ENCODE results near the gene LIPC. TPM values are rescaled to one million over a fixed set of nuclear protein-coding genes. Genes with fewer than 3 reads are reported as not detected.

The LIPC gene
- total RNA-seq, 1 experiment from 2014 or later = not detected

DNA sequence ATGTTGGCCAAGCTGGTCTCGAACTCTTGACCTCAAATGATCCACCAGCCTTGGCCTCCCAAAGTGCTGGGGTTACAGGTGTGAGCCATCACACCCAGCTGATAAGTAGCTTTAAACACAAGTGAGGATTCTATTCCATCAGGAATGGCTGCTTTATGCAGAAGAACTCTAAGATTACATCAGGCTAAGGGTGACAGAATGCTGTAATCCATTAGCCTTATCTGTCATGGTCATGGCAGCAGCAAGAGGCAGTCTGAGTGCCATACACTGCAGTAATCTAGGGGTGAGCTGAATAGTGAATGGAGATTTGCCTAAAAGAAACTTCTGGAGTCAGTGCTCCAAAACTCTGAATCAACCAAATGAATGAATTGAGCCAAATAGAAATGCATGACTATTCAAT is 39.6 kb downstream of the LIPC start:
- Mint-ChIP-seq H3K9me3 (no peaks in the 10 kb centered on the region), H3K4me1 (peaks cover 30% of the 10 kb centered on the region), H3K27me3 (ENCODE audit: low read depth) (no peaks in the 10 kb centered on the region), H3K4me3 (no peak overlapping the region), H3K36me3 (no peaks in the 10 kb centered on the region), H3K27ac (no peak overlapping the region)
- ATAC-seq = no peak
- ChIA-PET POLR2A (interaction anchor here (0.6 kb wide), 1 partner anchor 49 kb away, joined by 3 read pairs; no protein-coding TSS in a partner anchor), CTCF (no interaction called here)
- DNase-seq (ENCODE audit: low spot score) = no peak
- TF ChIP-seq, protein P1, sequence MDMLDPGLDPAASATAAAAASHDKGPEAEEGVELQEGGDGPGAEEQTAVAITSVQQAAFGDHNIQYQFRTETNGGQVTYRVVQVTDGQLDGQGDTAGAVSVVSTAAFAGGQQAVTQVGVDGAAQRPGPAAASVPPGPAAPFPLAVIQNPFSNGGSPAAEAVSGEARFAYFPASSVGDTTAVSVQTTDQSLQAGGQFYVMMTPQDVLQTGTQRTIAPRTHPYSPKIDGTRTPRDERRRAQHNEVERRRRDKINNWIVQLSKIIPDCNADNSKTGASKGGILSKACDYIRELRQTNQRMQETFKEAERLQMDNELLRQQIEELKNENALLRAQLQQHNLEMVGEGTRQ (CRISPR knock-in tag; IDR thresholded peaks at IDR 0.05) = no peak

DNA sequence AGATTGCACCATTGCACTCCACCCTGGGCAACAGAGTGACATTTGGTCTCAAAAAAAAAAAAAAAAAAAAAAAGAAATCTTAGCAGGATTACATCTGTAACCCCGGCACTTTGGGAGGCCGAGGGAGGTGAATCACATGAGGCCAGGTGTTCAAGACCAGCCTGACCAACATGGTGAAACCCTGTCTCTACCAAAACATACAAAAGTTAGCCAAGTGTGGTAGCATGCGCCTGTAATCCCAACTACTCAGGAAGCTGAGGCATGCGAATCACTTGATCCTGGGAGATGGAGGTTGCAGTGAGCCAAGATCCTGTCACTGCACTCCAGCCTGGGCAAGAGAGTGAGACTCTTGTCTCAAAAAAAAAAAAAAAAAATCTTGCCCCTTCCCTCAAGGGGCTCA is 40.4 kb downstream of the LIPC start:
- CTCF ChIA-PET = no interaction called here
- Mint-ChIP-seq H3K4me3 (no peak overlapping the region), H3K9me3 (no peaks in the 10 kb centered on the region), H3K36me3 (no peaks in the 10 kb centered on the region), H3K27me3 (ENCODE audit: low read depth) (no peaks in the 10 kb centered on the region), H3K27ac (no peak overlapping the region), H3K4me1 (peaks cover 27% of the 10 kb centered on the region)
- TF ChIP-seq EMX1 (CRISPR knock-in tag; IDR thresholded peaks at IDR 0.05) (no peak), RELA (CRISPR knock-in tag; IDR thresholded peaks at IDR 0.05; ENCODE audit: borderline replicate concordance) (no peak)
- ATAC-seq (no peak), DNase-seq (ENCODE audit: low spot score) (no peak)
- POLR2A ChIA-PET = no interaction called here

DNA sequence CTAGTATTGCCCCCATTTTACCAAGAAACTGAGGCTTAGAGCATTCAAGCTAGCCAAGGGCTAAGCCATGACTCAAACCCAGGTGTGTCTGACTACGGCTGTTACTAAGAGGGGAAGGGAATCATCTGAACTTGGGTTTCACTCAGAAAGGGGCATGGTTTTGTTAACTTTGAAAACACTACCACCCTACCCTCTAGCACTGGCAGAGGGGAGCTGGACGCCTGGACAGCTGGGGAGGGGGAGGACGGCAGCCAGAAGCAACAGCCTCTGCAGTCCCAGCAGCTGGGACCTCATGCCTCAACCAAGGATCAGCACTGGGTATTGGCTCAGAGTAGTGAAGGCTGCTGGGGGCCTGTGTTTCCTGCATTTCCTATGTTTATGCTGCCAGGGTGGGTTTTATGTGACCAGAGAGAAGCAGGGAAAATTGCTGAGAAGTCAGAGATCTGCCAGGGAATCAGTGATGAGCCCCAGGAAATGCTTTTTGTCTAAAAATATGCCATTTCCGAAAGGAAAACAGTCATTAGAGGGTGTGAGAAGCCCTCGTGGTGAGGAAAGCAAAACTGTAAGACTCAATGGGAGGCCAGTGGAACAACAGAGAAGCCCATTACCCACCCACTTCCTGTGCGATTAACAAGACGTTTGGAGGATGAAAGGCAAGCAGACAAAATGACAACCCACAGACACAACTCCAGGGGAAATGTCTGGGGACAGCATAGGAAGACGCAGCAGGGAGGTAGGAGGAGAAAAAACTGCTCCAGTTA is 41.2 kb downstream of the LIPC start:
- no peaks in the 10 kb centered on the region for H3K36me3 Mint-ChIP-seq
- peak overlapping the region; percentile 54; the same call in 1 of the 2 replicates for H3K27ac Mint-ChIP-seq
- H3K4me1 Mint-ChIP-seq = peaks cover 22% of the 10 kb centered on the region
- no peaks in the 10 kb centered on the region for H3K9me3 Mint-ChIP-seq
- CTCF ChIA-PET = no interaction called here
- ATAC-seq = peak; percentile 48
- POLR2A ChIA-PET = no interaction called here
- no peaks in the 10 kb centered on the region for H3K27me3 Mint-ChIP-seq (ENCODE audit: low read depth)
- no peak overlapping the region for H3K4me3 Mint-ChIP-seq
- DNase-seq (ENCODE audit: low spot score) = no peak
- TF ChIP-seq, protein P2, sequence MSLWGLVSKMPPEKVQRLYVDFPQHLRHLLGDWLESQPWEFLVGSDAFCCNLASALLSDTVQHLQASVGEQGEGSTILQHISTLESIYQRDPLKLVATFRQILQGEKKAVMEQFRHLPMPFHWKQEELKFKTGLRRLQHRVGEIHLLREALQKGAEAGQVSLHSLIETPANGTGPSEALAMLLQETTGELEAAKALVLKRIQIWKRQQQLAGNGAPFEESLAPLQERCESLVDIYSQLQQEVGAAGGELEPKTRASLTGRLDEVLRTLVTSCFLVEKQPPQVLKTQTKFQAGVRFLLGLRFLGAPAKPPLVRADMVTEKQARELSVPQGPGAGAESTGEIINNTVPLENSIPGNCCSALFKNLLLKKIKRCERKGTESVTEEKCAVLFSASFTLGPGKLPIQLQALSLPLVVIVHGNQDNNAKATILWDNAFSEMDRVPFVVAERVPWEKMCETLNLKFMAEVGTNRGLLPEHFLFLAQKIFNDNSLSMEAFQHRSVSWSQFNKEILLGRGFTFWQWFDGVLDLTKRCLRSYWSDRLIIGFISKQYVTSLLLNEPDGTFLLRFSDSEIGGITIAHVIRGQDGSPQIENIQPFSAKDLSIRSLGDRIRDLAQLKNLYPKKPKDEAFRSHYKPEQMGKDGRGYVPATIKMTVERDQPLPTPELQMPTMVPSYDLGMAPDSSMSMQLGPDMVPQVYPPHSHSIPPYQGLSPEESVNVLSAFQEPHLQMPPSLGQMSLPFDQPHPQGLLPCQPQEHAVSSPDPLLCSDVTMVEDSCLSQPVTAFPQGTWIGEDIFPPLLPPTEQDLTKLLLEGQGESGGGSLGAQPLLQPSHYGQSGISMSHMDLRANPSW (CRISPR knock-in tag; conservative IDR thresholded peaks at IDR 0.05; ENCODE audit: low read depth) = no peak
- TF ChIP-seq SOX15 (CRISPR knock-in tag; IDR thresholded peaks at IDR 0.05) = no peak
- no peak for TF ChIP-seq FOXP1 (CRISPR knock-in tag; IDR thresholded peaks at IDR 0.05; ENCODE audit: borderline replicate concordance)
- TF ChIP-seq, protein P3, sequence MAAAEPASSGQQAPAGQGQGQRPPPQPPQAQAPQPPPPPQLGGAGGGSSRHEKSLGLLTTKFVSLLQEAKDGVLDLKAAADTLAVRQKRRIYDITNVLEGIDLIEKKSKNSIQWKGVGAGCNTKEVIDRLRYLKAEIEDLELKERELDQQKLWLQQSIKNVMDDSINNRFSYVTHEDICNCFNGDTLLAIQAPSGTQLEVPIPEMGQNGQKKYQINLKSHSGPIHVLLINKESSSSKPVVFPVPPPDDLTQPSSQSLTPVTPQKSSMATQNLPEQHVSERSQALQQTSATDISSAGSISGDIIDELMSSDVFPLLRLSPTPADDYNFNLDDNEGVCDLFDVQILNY (CRISPR knock-in tag; IDR thresholded peaks at IDR 0.05) = no peak
- TF ChIP-seq RELA (CRISPR knock-in tag; IDR thresholded peaks at IDR 0.05; ENCODE audit: borderline replicate concordance) = no peak
- TF ChIP-seq, protein P4, sequence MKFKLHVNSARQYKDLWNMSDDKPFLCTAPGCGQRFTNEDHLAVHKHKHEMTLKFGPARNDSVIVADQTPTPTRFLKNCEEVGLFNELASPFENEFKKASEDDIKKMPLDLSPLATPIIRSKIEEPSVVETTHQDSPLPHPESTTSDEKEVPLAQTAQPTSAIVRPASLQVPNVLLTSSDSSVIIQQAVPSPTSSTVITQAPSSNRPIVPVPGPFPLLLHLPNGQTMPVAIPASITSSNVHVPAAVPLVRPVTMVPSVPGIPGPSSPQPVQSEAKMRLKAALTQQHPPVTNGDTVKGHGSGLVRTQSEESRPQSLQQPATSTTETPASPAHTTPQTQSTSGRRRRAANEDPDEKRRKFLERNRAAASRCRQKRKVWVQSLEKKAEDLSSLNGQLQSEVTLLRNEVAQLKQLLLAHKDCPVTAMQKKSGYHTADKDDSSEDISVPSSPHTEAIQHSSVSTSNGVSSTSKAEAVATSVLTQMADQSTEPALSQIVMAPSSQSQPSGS (CRISPR knock-in tag; IDR thresholded peaks at IDR 0.05; ENCODE audit: borderline replicate concordance, low read depth) = no peak
- TF ChIP-seq SP1 (CRISPR knock-in tag; conservative IDR thresholded peaks at IDR 0.05) = no peak
- TF ChIP-seq KAT7 (CRISPR knock-in tag; IDR thresholded peaks at IDR 0.05; ENCODE audit: borderline replicate concordance) = no peak

DNA sequence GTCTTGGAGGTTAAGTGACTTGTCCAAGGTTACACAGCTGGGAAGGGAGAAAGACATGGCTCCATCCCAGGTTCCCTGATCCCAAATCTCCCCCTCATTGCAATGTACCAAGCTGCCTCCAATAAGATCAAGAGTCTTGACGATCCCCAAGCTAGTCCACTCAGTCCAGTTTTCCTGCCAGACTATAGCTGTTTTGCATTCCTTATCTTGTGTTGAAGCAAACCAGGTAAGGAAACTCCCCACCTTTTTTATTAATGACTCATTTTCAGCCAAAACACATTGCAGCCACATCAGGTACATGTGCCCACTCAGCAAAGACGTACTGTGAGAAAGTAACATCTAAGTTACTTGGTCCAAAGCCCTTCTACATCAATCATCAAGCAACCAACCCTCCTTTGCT is 41.9 kb downstream of the LIPC start:
- POLR2A ChIA-PET = no interaction called here
- TF ChIP-seq ESRRA (CRISPR knock-in tag; IDR thresholded peaks at IDR 0.05; ENCODE audit: borderline replicate concordance) (no peak), GRHL2 (CRISPR knock-in tag; IDR thresholded peaks at IDR 0.05; ENCODE audit: insufficient replicate concordance, severe bottlenecking) (no peak), TEAD1 (CRISPR knock-in tag; IDR thresholded peaks at IDR 0.05) (no peak)
- Mint-ChIP-seq H3K27ac (no peak overlapping the region), H3K4me1 (peaks cover 22% of the 10 kb centered on the region), H3K27me3 (ENCODE audit: low read depth) (no peaks in the 10 kb centered on the region), H3K4me3 (no peak overlapping the region), H3K36me3 (no peaks in the 10 kb centered on the region), H3K9me3 (no peaks in the 10 kb centered on the region)
- ATAC-seq (no peak), DNase-seq (ENCODE audit: low spot score) (no peak)
- CTCF ChIA-PET = no interaction called here
